NCI-H1417 treated with DMSO at 0.1 percent for 48 hours (cell line): Measurements from ENCODE around the gene PCYT2.
"Not testable (repeated sequence)": the region's sequence is repeated elsewhere in the genome, so short reads cannot be mapped to it uniquely, and the experiment has no call there.

Source experiments
- DNase-seq: peaks from one replicate; lab custom pipeline; 2025; lab: John Stamatoyannopoulos, UW

Gene PCYT2

GRCh38 chr17:81927152-81927652, 16.0 kb upstream of the PCYT2 start:
- DNase-seq = no peak

GRCh38 chr17:81926451-81927151, 15.4 kb upstream of the PCYT2 start:
- no peak for DNase-seq

GRCh38 chr17:81925860-81926450, 14.8 kb upstream of the PCYT2 start:
- no peak for DNase-seq

DNA sequence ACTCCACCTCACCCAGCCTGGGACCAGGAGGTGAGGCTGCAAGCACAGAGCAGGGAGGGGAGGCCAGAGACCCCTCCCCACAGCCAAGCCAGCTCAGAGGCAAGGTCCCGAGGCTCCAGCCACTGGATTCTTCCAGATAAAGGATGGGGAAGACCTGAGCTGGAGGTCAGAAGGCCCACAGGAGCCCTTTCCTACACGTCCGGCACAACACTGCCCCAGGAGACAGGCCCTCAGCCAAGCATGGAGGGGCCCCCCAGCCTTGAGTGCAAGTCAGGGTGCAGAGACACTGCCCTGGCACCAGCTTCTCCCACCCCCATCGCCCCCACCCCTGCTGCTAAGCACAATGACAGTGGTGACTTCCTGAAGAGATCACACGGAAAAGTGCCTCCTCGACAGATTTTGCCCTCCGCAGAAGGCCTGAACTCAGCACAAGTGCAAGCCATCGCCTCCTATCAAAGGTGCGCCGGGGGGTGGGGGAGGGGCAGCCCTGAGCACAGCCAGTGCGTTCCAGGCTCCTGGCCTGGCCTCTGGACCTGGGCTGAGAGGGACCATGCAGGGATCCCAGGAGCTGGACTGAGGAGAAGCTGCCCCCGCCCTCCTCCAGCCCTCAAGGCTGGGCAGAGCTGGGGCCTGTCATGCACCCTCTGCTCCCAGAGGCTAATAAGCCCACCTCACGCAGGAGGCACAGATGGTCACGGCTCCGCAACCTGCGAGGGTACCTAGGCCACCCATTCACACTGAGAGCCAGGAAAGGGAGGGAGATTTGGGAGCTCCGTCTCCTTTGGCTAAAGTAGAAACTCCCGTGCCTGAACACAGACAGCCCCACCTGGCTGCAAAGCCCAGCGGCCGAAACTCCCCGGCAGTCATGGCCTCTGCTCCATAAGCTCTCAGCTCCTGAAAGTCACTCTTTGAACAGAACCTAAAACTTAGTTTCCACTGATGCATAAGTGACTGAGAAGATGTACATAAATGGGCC, 13.6 kb upstream of the PCYT2 start:
- no peak for DNase-seq

DNA sequence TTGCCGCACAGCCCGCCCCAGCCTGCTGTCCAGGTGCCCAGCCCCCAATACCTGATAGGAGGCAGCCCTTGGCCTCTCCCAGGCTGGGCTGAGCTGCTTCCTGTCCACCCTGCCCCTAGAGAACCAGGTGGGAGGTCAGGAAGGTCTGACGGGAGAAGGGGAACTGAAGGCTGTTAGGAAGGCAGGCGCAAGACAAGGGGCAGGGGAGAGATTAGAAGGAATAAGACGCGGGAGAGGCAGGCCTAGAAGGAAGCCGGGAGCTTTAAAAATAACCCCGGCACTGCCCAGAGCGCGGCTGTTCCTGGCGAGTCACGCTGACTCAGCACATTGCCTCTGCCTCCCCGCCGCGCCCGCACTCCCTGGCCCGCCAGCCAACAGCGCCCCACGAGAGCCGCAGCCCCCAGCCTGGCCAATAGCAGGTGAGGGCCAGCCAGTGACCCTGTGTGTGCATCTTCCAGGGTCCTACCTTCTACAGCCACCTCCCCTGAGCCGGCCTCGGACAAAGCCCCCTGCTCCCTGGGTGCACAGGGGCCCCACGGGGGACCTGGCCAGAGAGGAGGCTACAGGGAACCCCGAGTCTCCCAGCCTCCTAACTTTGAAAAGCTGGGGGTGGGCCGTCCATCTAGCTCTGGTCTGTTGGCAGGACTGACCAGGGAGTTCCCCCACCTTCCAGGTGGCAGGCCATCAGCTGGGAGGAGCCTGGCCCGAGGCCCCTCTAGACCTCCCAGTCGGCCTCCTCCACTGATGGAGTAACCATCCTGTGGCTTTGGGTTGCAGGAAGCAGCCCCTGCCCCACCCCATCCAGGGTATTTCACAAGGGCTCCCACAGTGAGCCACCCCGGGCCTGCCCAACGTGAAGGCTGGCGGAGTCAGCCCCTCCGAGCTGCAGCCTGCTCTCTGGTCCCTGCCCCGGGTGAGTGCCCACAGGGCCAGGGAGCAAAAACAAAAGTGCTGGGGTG, 12.4 kb upstream of the PCYT2 start:
- no peak for DNase-seq

DNA sequence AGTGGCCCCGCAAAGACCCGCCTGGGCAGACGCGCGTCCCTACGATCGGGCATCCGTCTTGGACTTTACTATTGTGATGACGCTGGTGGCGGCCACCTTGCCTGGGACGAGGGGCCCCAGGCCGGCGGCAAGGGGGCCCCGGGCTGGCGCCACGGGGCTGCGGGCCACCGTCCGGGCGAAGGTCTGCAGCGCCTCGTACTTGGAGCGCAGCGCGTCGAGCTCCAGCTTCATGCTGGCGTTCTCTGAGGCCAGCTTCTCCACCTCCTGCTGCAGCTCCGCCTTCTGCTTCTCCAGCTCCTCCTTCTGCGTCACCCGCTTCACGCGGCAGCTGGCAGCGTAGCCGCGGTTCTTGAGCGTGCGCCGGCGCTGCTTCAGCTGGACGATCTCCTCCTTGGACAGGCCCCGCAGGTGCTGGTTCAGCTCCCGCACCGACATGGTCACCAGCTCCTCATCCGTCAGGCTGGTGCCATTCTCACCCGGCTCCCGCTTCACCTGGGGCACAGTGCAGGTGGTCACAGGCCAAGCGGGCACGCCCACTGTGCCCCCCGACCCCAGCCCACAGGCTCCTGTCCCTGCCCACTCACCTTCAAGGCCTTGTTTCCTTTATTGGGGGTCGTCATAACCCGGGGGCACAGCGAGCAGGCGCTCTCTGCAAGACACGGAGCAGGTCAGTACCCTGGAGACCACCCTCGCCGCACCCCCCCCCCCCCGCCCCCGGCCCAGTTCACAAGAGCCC, 11.5 kb upstream of the PCYT2 start:
- DNase-seq = no peak

GRCh38 chr17:81921996-81922565, 10.9 kb upstream of the PCYT2 start:
- DNase-seq = no peak

- no peak for DNase-seq
These were observed 10.3 kb upstream of the PCYT2 start for GRCh38 chr17:81921537-81921862.

GRCh38 chr17:81920612-81921536, 9.7 kb upstream of the PCYT2 start:
- DNase-seq = no peak

DNA sequence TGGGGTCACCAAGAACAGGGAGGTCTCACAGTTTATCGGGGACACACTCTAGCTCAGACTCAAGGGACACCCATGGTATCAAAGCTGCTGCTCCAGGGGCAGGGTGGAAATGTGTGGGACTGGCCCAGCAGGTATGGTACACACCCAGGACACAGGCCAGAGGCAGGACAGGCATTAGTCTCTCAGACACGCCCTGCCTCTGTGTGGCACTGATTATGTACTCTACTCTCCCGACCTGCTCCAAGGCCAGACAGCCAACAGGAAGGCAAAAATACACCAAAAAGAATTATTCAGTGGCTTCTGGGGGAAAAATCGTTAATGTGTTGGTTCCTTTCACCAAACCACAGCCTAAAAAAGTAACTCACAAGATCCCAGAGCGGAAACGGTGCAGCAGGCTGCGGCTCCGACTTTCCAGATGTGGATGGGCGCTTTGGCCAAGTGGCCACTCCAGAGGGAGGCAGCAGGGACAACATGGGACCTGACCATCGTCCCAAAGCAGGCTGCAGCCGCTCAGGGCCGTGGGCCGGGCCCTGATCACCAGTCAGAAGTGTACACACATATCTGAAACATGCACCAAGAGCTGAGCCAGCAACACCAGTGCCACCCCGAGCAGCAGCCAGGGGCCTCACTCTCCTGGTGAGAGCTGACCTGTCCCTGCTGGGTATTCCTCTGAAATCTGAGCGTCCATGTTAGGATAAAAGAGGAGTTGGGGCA, 7.8 kb upstream of the PCYT2 start:
- DNase-seq = no peak

DNA sequence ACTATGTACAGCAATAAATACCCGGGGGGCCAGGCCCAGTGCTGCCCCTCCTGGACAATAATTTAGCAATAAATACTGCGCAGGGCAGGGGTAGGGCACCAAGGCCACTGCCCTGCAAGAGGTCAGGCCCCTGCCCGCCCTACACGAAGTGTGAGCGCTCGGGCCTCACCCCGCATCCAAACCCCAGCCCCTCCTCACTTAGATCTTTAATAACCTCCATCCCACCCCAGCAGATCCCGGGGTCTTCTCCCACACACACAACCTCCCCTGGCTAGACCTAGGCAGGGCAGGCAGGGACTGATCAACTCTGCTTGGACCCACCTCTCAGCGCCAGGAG, 7.1 kb upstream of the PCYT2 start:
- DNase-seq = not testable (repeated sequence)

DNA sequence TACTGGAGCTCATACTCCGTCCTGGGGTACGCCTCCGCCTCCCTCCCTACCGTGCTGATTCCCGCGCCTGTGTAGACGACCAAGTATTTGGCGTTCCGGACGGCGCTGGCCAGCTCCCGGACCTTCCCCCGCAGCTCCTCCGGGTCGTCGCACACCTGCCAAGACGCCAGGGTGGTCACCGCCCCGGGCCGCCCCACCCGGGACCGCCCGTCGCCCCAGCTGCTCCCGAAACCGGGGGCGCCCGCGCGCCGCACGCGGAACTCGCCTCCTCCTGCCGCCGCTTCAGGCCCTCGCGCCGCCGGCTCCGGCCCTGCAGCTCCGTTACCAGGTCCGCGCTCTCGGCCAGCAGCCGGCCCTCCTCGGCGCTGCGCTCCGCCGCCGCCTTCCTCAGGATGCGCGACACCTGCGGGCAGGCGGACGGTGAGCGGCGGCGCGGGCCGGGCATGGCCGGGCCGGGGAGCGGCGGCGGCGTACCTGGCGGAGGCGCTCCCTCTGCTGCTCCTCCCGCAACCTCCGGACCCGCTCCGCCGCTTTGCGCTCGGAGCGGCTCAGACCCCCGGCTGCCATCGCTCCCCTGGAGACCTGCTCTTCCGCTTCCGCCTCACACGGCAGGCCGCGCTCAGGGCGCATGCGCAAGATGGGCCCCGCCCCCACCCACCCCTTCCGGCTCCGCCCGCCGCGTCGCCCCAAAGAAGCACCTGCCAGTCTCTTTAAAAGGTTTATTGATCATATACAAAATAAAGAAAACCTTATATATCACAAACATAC, 6.5 kb upstream of the PCYT2 start, which contains the start of gene SIRT7:
TSS of gene SIRT7 (minus strand) at position 612 of the 768 bp plus-strand sequence. CDS start at position 567, 45 bp downstream.
- DNase-seq = peak; percentile 25

DNA sequence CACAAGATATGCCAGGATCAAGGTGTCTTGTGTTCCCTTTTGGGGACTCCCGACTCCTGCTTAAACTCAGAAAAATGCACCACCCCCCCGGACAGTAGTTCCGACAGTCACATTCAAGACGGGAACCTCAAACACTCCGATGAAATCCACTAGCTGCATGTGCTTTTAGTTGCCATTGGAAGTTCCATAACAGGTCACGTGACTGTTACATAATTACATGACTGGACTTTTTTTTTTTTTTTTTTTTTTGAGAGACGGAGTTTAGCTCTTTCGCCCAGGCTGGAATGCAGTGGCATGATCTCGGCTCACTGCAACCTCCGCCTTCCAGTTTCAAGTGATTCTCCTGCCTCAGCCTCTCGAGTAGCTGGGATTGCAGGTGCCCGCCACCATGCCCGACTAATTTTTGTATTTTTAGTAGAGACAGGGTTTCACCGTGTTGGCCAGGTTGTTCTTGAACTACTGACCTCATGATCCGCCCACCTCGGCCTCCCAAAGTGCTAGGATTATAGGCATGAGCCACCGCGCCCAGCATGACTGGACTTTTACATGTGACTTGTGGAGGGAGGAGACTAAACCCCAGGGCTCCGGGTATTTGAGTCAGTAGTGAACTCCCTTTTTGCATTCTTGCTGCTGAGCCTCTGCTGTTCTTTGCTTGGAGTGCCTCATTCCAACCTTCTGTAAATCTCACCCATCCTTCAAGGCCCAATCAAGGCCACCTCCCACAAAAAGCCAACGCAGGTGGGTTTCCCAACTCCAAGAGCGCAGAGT, 5.2 kb upstream of the PCYT2 start:
- no peak for DNase-seq

- DNase-seq = no peak
These were observed 4.1 kb upstream of the PCYT2 start for GRCh38 chr17:81915331-81915730.

- no peak for DNase-seq
These were observed 3.1 kb upstream of the PCYT2 start for GRCh38 chr17:81914103-81914850.

DNA sequence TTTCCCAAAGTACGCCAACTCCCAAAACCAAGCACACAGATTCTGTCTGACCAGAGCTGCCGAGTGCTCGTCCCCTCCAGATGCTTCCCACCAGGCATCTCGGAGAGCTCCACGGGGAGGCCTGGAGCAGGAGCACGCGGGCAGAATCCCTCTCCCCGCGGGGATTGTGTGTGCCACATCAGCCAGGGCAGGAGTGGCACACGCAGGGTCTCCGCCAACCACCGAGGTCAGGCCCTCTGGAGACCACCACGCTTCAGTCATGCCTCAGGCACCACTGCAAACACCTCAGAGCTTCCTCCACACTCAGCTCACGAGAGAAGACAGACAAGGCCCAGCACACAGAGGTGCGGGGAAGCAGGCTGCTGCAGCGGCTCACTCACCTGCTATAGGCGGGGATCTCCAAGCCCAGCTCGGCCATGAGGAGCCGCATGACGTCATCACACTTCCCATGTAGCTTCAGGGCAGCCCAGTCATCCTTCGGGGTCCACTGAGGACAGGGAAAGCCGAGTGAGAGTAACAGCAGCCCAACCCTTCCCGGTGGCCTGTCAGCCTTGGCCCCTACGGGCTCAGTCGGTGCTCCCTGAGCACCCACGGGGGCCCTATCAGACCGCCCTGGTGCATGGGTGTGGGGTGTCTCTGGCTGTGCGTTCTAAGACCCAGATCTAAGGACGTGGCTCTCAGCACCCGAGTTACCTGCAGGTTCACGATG, 2.3 kb upstream of the PCYT2 start:
- no peak for DNase-seq
